DLD1 (cell line): Measurements from ENCODE around the gene RAPGEF4.

Experiments
- in situ Hi-C: cut with HindIII; loops from 2 replicates; pipeline ENCODE4 v1.10.0; 2017; ENCODE audit warnings: low sequenced_read_pairs

Gene RAPGEF4

GRCh38 chr2:172962082-172962481 lies 226.4 kb downstream of the RAPGEF4 start:
- in situ Hi-C loops, result no loop called here

GRCh38 chr2:172962824-172963223 lies 227.2 kb downstream of the RAPGEF4 start:
- in situ Hi-C loops, result no loop called here

- in situ Hi-C loops, result no loop called here
Measured at GRCh38 chr2:172964511-172965139, 229.0 kb downstream of the RAPGEF4 start.

GRCh38 chr2:172965433-172966212 lies 230.0 kb downstream of the RAPGEF4 start:
- in situ Hi-C loops, result no loop called here

GRCh38 chr2:172967036-172967982 lies 231.7 kb downstream of the RAPGEF4 start:
- in situ Hi-C loops, result no loop called here

GRCh38 chr2:172968061-172968469 lies 232.4 kb downstream of the RAPGEF4 start:
- in situ Hi-C loops, result no loop called here

- in situ Hi-C loops, result no loop called here
Measured at GRCh38 chr2:172969166-172969565, 233.5 kb downstream of the RAPGEF4 start.

GRCh38 chr2:172969609-172970008 lies 234.0 kb downstream of the RAPGEF4 start:
- in situ Hi-C loops, result no loop called here

- in situ Hi-C loops, result no loop called here
Measured at GRCh38 chr2:172970660-172971059, 235.0 kb downstream of the RAPGEF4 start.

- in situ Hi-C loops, result no loop called here
Measured at GRCh38 chr2:172972005-172972619, 236.5 kb downstream of the RAPGEF4 start.

- in situ Hi-C loops, result no loop called here
Measured at GRCh38 chr2:172974762-172975161, 239.1 kb downstream of the RAPGEF4 start.

GRCh38 chr2:172976116-172976515 lies 240.5 kb downstream of the RAPGEF4 start:
- in situ Hi-C loops, result no loop called here

GRCh38 chr2:172976816-172977215 lies 241.2 kb downstream of the RAPGEF4 start:
- in situ Hi-C loops, result no loop called here

- in situ Hi-C loops, result no loop called here
Measured at GRCh38 chr2:172977270-172978062, 241.8 kb downstream of the RAPGEF4 start.

- in situ Hi-C loops, result no loop called here
Measured at GRCh38 chr2:172978063-172978383, 242.4 kb downstream of the RAPGEF4 start.

GRCh38 chr2:172985139-172985892 lies 249.7 kb downstream of the RAPGEF4 start:
- in situ Hi-C loops, result no loop called here

- in situ Hi-C loops, result no loop called here
Measured at GRCh38 chr2:172986040-172986439, 250.4 kb downstream of the RAPGEF4 start.

- in situ Hi-C loops, result no loop called here
Measured at GRCh38 chr2:172988728-172989127, 253.1 kb downstream of the RAPGEF4 start.

- in situ Hi-C loops, result no loop called here
Measured at GRCh38 chr2:172991031-172991430, 255.4 kb downstream of the RAPGEF4 start.

- in situ Hi-C loops, result no loop called here
Measured at GRCh38 chr2:172993139-172993538, 257.5 kb downstream of the RAPGEF4 start.
